Mesendoderm (in vitro differentiated cells): ENCODE measurements around the gene TBX1.

ENCODE experiments used
- DNase-seq: peaks from one replicate; pipeline ENCODE4 v3.0.0; 2013
- H2AK5ac ChIP-seq: 2 replicates; pipeline ENCODE4 v1.6.1; 2013; ENCODE audit warnings: low read length, inconsistent platforms
- H2BK120ac ChIP-seq: 2 replicates; pipeline ENCODE4 v1.6.1; 2013; ENCODE audit warnings: low read depth, mild to moderate bottlenecking, low read length, moderate library complexity, mixed read lengths
- H2BK15ac ChIP-seq: replicated peaks from 2 replicates; pipeline ENCODE4 v1.6.1; 2013; ENCODE audit warnings: low read depth, mild to moderate bottlenecking, moderate library complexity
- H2BK5ac ChIP-seq: 2 replicates; pipeline ENCODE4 v1.6.1; 2013; ENCODE audit warnings: low read length, inconsistent platforms
- H3K18ac ChIP-seq: 2 replicates; pipeline ENCODE4 v1.6.1; 2013; ENCODE audit warnings: mild to moderate bottlenecking, low read length, mixed read lengths
- H3K23ac ChIP-seq: one replicate; pipeline ENCODE4 v1.6.1; 2013; ENCODE audit warnings: low read length
- H3K27ac ChIP-seq: 2 replicates; pipeline ENCODE4 v1.5.1; 2013; ENCODE audit warnings: low read depth, mild to moderate bottlenecking, inconsistent platforms, low read length, moderate library complexity
- H3K27me3 ChIP-seq: 2 replicates; pipeline ENCODE4 v1.6.1; 2013; ENCODE audit warnings: low read length, control low read depth, mild to moderate bottlenecking, inconsistent platforms; ENCODE audit not compliant: insufficient read depth, poor library complexity
- H3K36me3 ChIP-seq: 2 replicates; pipeline ENCODE4 v1.6.1; 2013; ENCODE audit warnings: low read length, inconsistent platforms; ENCODE audit not compliant: control insufficient read depth, insufficient read depth
- H3K4ac ChIP-seq: one replicate; pipeline ENCODE4 v1.6.1; 2013; ENCODE audit warnings: low read depth, mild to moderate bottlenecking, low read length, moderate library complexity
- H3K4me1 ChIP-seq: 2 replicates; pipeline ENCODE4 v1.6.1; 2013; ENCODE audit warnings: low read depth, low read length, inconsistent platforms; ENCODE audit not compliant: control insufficient read depth
- H3K4me2 ChIP-seq: 2 replicates; pipeline ENCODE4 v1.6.1; 2013; ENCODE audit warnings: low read length
- H3K4me3 ChIP-seq: 2 replicates; pipeline ENCODE4 v1.5.1; 2013; ENCODE audit warnings: mild to moderate bottlenecking, low read length
- H3K56ac ChIP-seq: one replicate; pipeline ENCODE4 v1.6.1; 2013; ENCODE audit warnings: low read length
- H3K79me1 ChIP-seq: 2 replicates; pipeline ENCODE4 v1.6.1; 2013; ENCODE audit warnings: low read length, inconsistent platforms
- H3K79me2 ChIP-seq: 2 replicates; pipeline ENCODE4 v1.6.1; 2013; ENCODE audit warnings: mild to moderate bottlenecking, low read length; ENCODE audit not compliant: control insufficient read depth, insufficient read depth
- H3K9ac ChIP-seq: 2 replicates; pipeline ENCODE4 v1.6.1; 2013; ENCODE audit warnings: low read length, inconsistent platforms
- H4K5ac ChIP-seq: one replicate; pipeline ENCODE4 v1.6.1; 2013; ENCODE audit warnings: low read length
- H4K8ac ChIP-seq: one replicate; pipeline ENCODE4 v1.6.1; 2013; ENCODE audit warnings: low read depth, mild to moderate bottlenecking, control low read depth, low read length, moderate library complexity
- WGBS: extraction: QIAGEN DNeasy Blood & Tissue Kit; methylation state at CpG from one replicate; pipeline ENCODE4 v1.1.7; 2013; ENCODE audit warnings: low lambda C conversion rate, missing lambda C conversion rate; ENCODE audit not compliant: insufficient coverage; ENCODE audit errors: extremely low coverage; 5-methylcytosine and 5-hydroxymethylcytosine counted together

Gene TBX1

GRCh38 chr22:19811211-19811621 is 50.6 kb downstream of the TBX1 start:
- no peak for DNase-seq
- H3K4me1 ChIP-seq: no peaks in the 10 kb centered on the region
- H3K4me2 ChIP-seq: no peak overlapping the region
- H4K8ac ChIP-seq: no peak overlapping the region
- H3K79me1 ChIP-seq: no peaks in the 10 kb centered on the region
- no peaks in the 10 kb centered on the region for H3K79me2 ChIP-seq
- no peak overlapping the region for H2BK120ac ChIP-seq
- H2BK15ac ChIP-seq: no peak overlapping the region
- no peak overlapping the region for H3K27ac ChIP-seq
- no peaks in the 10 kb centered on the region for H3K36me3 ChIP-seq
- H3K4me3 ChIP-seq: no peak overlapping the region
- no peak overlapping the region for H2AK5ac ChIP-seq
- H3K9ac ChIP-seq: no peak overlapping the region
- H3K56ac ChIP-seq: no peak overlapping the region
- no peak overlapping the region for H3K23ac ChIP-seq
- H3K4ac ChIP-seq: no peak overlapping the region
- no CpG with 5 or more reads among the region's 12 CpGs for WGBS
- no peak overlapping the region for H3K18ac ChIP-seq
- no peaks in the 10 kb centered on the region for H3K27me3 ChIP-seq
- H4K5ac ChIP-seq: no peak overlapping the region
- H2BK5ac ChIP-seq: no peak overlapping the region

DNA sequence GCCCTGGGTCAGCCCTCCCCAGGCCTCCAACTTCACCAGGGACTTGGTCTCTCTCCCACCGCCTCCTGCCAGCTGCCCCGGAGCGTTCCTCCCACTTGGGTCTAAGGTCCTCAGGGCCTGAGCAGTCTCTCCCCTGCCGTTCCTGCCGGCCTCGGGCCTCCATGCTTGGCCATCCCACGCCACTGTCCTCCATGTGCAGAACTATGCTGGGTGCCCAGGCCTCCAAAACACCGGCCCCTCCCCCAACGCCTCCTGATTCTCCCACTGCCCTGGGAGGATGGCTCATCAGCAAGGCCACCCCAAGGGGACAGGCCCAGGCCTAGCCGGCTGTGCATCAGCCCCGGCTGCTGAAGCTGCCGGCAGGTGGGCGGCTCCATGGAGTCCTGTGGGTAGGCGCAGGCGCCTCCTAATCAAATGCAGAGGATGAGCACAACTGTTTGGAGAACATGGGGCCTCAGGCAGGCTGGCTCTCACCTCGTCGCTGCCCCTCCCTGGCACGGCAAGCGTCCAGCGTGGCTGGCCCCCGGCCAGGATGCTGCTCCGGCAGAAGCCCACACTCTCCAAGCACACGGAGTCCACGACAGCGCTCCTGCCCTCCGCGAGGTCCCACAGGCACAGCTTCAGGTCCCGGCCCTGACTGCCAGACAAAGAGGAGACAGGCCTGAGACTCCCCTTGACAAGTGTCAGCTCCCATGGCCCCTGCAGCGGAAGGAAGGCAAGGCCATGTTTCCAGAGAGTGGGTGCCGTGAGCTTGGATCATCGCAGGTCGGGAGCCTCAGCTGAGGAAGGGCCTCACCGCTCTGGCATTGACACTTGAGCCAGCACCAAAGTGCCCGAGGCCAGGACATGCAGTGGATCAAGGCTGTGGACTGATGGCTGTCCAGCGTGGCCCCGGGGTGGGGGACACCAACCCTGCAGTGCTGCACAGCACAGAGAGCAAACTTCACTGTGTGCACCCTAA is 51.5 kb downstream of the TBX1 start:
- no peak overlapping the region for H4K5ac ChIP-seq
- H3K27ac ChIP-seq: no peak overlapping the region
- no peaks in the 10 kb centered on the region for H3K79me1 ChIP-seq
- H2BK5ac ChIP-seq: no peak overlapping the region
- H4K8ac ChIP-seq: no peak overlapping the region
- no peak overlapping the region for H3K4me3 ChIP-seq
- H3K4me1 ChIP-seq: no peaks in the 10 kb centered on the region
- DNase-seq: no peak
- no peaks in the 10 kb centered on the region for H3K79me2 ChIP-seq
- H3K56ac ChIP-seq: no peak overlapping the region
- no peaks in the 10 kb centered on the region for H3K36me3 ChIP-seq
- no peak overlapping the region for H2BK15ac ChIP-seq
- H3K9ac ChIP-seq: no peak overlapping the region
- no peak overlapping the region for H3K23ac ChIP-seq
- H2BK120ac ChIP-seq: no peak overlapping the region
- H2AK5ac ChIP-seq: no peak overlapping the region
- H3K4ac ChIP-seq: no peak overlapping the region
- WGBS: no CpG with 5 or more reads among the region's 36 CpGs
- no peak overlapping the region for H3K4me2 ChIP-seq
- no peaks in the 10 kb centered on the region for H3K27me3 ChIP-seq
- no peak overlapping the region for H3K18ac ChIP-seq

- Histone ChIP-seq H3K4me1 (no peaks in the 10 kb centered on the region), H3K9ac (no peak overlapping the region), H2AK5ac (no peak overlapping the region), H3K4ac (no peak overlapping the region), H3K27ac (no peak overlapping the region), H3K79me1 (no peaks in the 10 kb centered on the region), H4K8ac (no peak overlapping the region), H2BK5ac (no peak overlapping the region), H4K5ac (no peak overlapping the region), H2BK120ac (no peak overlapping the region), H3K4me3 (no peak overlapping the region), H2BK15ac (no peak overlapping the region), H3K36me3 (no peaks in the 10 kb centered on the region), H3K79me2 (no peaks in the 10 kb centered on the region), H3K23ac (no peak overlapping the region), H3K27me3 (no peaks in the 10 kb centered on the region), H3K18ac (no peak overlapping the region), H3K4me2 (no peak overlapping the region), H3K56ac (no peak overlapping the region)
- DNase-seq: no peak
- no CpG with 5 or more reads among the region's 11 CpGs for WGBS
Observed at GRCh38 chr22:19812910-19813309, 52.3 kb downstream of the TBX1 start.

DNA sequence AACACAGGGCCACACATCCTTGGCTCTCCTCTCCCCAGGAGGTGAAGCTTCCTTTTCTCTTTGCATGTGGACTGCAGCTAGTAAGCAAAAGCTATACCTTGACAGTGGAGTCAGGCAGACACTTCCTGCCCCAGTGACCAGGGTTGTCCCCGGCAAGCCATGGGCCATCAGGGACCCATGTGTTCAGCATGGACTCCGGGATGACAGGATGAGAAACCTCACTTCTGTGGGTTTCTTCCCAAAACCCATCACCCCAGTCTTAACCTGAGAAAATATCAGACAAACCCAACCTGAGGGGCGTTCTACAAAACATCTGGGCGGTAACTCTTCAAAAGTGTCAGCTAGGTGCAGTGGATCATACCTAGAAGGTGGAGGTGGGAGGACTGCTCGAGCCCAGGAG is 53.9 kb downstream of the TBX1 start:
- Histone ChIP-seq H3K4ac (no peak overlapping the region), H3K4me1 (no peaks in the 10 kb centered on the region), H2AK5ac (no peak overlapping the region), H3K79me1 (no peaks in the 10 kb centered on the region), H3K27me3 (no peaks in the 10 kb centered on the region), H3K27ac (no peak overlapping the region), H2BK15ac (no peak overlapping the region), H3K4me2 (no peak overlapping the region), H3K9ac (no peak overlapping the region), H2BK120ac (no peak overlapping the region), H3K79me2 (no peaks in the 10 kb centered on the region), H3K36me3 (no peaks in the 10 kb centered on the region), H4K5ac (no peak overlapping the region), H2BK5ac (no peak overlapping the region), H3K56ac (no peak overlapping the region), H4K8ac (no peak overlapping the region), H3K23ac (no peak overlapping the region), H3K18ac (no peak overlapping the region), H3K4me3 (no peak overlapping the region)
- no CpG with 5 or more reads among the region's 5 CpGs for WGBS
- no peak for DNase-seq

- Histone ChIP-seq H3K4me3 (no peak overlapping the region), H3K36me3 (no peaks in the 10 kb centered on the region), H3K27ac (no peak overlapping the region), H3K23ac (no peak overlapping the region), H3K27me3 (no peaks in the 10 kb centered on the region), H2AK5ac (no peak overlapping the region), H3K4me1 (no peaks in the 10 kb centered on the region), H2BK120ac (no peak overlapping the region), H3K4ac (no peak overlapping the region), H3K18ac (no peak overlapping the region), H3K4me2 (no peak overlapping the region), H3K9ac (no peak overlapping the region), H3K56ac (no peak overlapping the region), H2BK15ac (no peak overlapping the region), H4K5ac (no peak overlapping the region), H3K79me2 (no peaks in the 10 kb centered on the region), H4K8ac (no peak overlapping the region), H3K79me1 (no peaks in the 10 kb centered on the region), H2BK5ac (no peak overlapping the region)
- DNase-seq: no peak
- no CpG with 5 or more reads among the region's 18 CpGs for WGBS
Observed at GRCh38 chr22:19815093-19815822, 54.7 kb downstream of the TBX1 start.
